ENCODE results near the gene DPEP3. TPM values are rescaled to one million over a fixed set of nuclear protein-coding genes. Genes with fewer than 3 reads are reported as not detected.
"Not testable (repeated sequence)": the region's sequence is repeated elsewhere in the genome, so short reads cannot be mapped to it uniquely, and the experiment has no call there.

Gene DPEP3
- total and polyA plus RNA-seq, 10 of the 15 experiments (the other 5 are each of a cell fraction or from before 2014, with no cell fraction given), result not detected

DNA sequence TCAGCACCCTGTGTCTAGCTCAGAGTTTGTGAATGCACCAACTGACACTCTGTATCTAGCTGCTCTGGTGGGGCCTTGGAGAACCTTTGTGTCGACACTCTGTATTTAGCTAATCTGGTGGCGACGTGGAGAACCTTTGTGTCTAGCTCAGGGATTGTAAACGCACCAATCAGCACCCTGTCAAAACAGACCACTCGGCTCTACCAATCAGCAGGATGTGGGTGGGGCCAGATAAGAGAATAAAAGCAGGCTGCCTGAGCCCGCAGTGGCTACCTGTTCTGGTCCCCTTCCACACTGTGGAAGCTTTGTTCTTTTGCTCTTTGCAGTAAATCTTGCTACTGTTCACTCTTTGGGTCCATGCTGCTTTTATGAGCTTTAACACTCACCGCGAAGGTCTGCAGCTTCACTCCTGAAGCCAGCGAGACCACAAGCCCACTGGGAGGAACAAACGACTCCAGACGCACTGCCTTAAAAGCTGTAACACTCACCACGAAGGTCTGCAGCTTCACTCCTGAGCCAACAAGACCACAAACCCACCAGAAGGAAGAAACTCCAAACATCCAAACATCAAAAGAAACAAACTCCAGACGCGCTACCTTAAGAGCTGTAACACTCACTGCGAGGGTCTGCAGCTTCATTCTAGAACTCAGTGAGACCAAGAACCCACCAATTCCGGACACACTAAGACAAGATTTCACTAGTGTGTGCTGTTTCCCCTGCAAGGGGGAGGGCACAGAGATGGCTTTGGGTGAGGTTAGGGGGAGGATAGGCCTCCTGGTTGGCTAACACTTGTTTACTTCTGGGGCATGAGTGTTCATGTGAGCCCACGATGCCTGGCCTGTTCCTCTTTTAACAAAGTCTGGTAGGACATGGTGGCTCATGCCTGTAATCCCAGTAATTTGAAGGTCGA, 18.7 kb upstream of the DPEP3 start, which contains the start of gene DPEP2:
Gene DPEP2, minus strand, starts transcription at position 706 of the 910 bp plus-strand sequence. CDS start 6,272 bp downstream, outside the sequence.
- H3K27ac ChIP-seq (ENCODE audit: control insufficient read depth, insufficient read depth); FAIRE-seq; DNase-seq (ENCODE audit: low read depth, low spot score); H4K20me1 ChIP-seq (ENCODE audit: control insufficient read depth, insufficient read depth); BruUV-seq (replicated peaks); in situ Hi-C loops (cut with MboI); H3K9me3 ChIP-seq (replicated peaks; ENCODE audit: control insufficient read depth, insufficient read depth, low read length); H3K36me3 ChIP-seq (ENCODE audit: control insufficient read depth in 2 of 2, insufficient read depth in 2 of 2, low read length in 1 of 2); H3K9ac ChIP-seq (ENCODE audit: control insufficient read depth, insufficient read depth, low read length); H3K27me3 ChIP-seq (replicated peaks in 1 of 2; ENCODE audit: control insufficient read depth in 2 of 2, insufficient read depth in 2 of 2, low read length in 1 of 2); H3K4me3 ChIP-seq; H3K79me2 ChIP-seq (ENCODE audit: control insufficient read depth, insufficient read depth, low read length); intact Hi-C loops (cut with micrococcal nuclease; ENCODE audit: unreplicated experiment): not testable (repeated sequence)
- ChIA-PET SMC1A (ENCODE audit: uncharacterized antibody, unreplicated experiment) (interaction anchor here (0.6 to 1.5 kb wide), 2 partner anchors 13 to 62 kb away, joined by 3 read pairs; no protein-coding TSS in a partner anchor), RAD21 (ENCODE audit: unreplicated experiment) (interaction anchor here (1.5 kb wide), 1 partner anchor 42 kb away, joined by 3 read pairs; no protein-coding TSS in a partner anchor), CTCF (interaction anchor here (0.9 to 1.1 kb wide), 3 partner anchors 23 to 94 kb away, joined by 3 to 6 read pairs (median 6); partner anchors contain the start of genes DDX28 and DUS2), POLR2A (interaction anchor here (0.6 kb wide), 1 partner anchor 97 kb away, joined by 3 read pairs; no protein-coding TSS in a partner anchor)
- peak; percentile 68 for TF ChIP-seq NFYB (IDR thresholded peaks at IDR 0.05; ENCODE audit: insufficient read depth, low read depth, low read length)
- TF ChIP-seq RUNX3 (IDR thresholded peaks at IDR 0.05; ENCODE audit: low read length), result 0 out of 2 replicates have a peak, but pooled peaks have one; percentile 1
- TF ChIP-seq SPI1 (IDR thresholded peaks at IDR 0.05; ENCODE audit: borderline replicate concordance, insufficient read depth, low read depth, low read length), result peak; percentile 62; the same call in 1 of the 2 replicates
- WGBS (ENCODE audit: insufficient coverage, insufficient replicate concordance, low lambda C conversion rate, missing lambda C conversion rate), result 57% methylated on average over 18 of the region's 18 CpGs
- ATAC-seq, result peak; percentile 44
- H3K4me2 ChIP-seq (ENCODE audit: control insufficient read depth, insufficient read depth), result 0 out of 2 replicates have a peak within 1 kb of the TSS, but pooled peaks have one; percentile 33
- H2AFZ ChIP-seq (ENCODE audit: control insufficient read depth, low read depth, low read length), result peak within 1 kb of the TSS; percentile 79
- H3K4me1 ChIP-seq (ENCODE audit: control insufficient read depth, insufficient read depth, low read length), result peaks cover 26% of the 10 kb centered on the region

- H3K4me3 ChIP-seq; in situ Hi-C loops (cut with MboI); H3K9ac ChIP-seq (ENCODE audit: control insufficient read depth, insufficient read depth, low read length); H3K27ac ChIP-seq (ENCODE audit: control insufficient read depth, insufficient read depth); H3K9me3 ChIP-seq (replicated peaks; ENCODE audit: control insufficient read depth, insufficient read depth, low read length); H3K4me2 ChIP-seq (ENCODE audit: control insufficient read depth, insufficient read depth); BruUV-seq (replicated peaks); H4K20me1 ChIP-seq (ENCODE audit: control insufficient read depth, insufficient read depth); ATAC-seq; intact Hi-C loops (cut with micrococcal nuclease; ENCODE audit: unreplicated experiment); H3K79me2 ChIP-seq (ENCODE audit: control insufficient read depth, insufficient read depth, low read length); DNase-seq (ENCODE audit: low read depth, low spot score); H2AFZ ChIP-seq (ENCODE audit: control insufficient read depth, low read depth, low read length); H3K27me3 ChIP-seq (replicated peaks in 1 of 2; ENCODE audit: control insufficient read depth in 2 of 2, insufficient read depth in 2 of 2, low read length in 1 of 2); H3K36me3 ChIP-seq (ENCODE audit: control insufficient read depth in 2 of 2, insufficient read depth in 2 of 2, low read length in 1 of 2); FAIRE-seq: not testable (repeated sequence)
- SMC1A ChIA-PET (ENCODE audit: uncharacterized antibody, unreplicated experiment), result interaction anchor here (1.5 kb wide), 1 partner anchor 63 kb away, joined by 3 read pairs; no protein-coding TSS in a partner anchor
- 96% methylated on average over 20 of the region's 36 CpGs for WGBS (ENCODE audit: insufficient coverage, insufficient replicate concordance, low lambda C conversion rate, missing lambda C conversion rate)
- peaks cover 32% of the 10 kb centered on the region for H3K4me1 ChIP-seq (ENCODE audit: control insufficient read depth, insufficient read depth, low read length)
- RAD21 ChIA-PET (ENCODE audit: unreplicated experiment), result interaction anchor here (1.5 kb wide), 1 partner anchor 43 kb away, joined by 3 read pairs; no protein-coding TSS in a partner anchor
- POLR2A ChIA-PET, result interaction anchor here (0.6 kb wide), 1 partner anchor 97 kb away, joined by 3 read pairs; no protein-coding TSS in a partner anchor
- CTCF ChIA-PET, result interaction anchor here (0.9 to 1.1 kb wide), 3 partner anchors 24 to 94 kb away, joined by 3 to 6 read pairs (median 6); partner anchors contain the start of genes DDX28 and DUS2
Measured at GRCh38 chr16:67998231-67998778, 18.0 kb upstream of the DPEP3 start.

All from GM12878 (cell line).